ENCODE results near the gene WDR36.
"Not testable (repeated sequence)": the region's sequence is repeated elsewhere in the genome, so short reads cannot be mapped to it uniquely, and the experiment has no call there.

Gene WDR36

DNA sequence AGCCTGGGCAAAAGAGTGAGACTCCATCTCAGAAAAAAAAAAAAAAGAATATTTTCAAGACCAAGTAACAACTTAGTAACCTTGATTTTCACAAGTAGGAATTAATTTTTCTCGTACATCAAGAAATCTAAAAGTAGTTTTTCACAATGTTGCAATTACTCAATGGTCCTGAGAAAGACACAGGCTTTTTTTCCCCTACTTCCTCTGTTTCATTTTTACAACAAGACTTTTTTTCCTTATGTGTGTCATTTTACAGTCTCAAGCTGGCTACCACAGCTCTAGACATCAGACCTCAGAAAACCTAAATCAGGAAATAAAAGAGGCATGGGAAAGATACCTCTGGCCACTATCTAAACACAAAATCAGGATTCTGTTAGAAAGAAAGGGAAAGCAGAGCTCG is 45.9 kb downstream of the WDR36 start:
- DNase-seq: no peak

DNA sequence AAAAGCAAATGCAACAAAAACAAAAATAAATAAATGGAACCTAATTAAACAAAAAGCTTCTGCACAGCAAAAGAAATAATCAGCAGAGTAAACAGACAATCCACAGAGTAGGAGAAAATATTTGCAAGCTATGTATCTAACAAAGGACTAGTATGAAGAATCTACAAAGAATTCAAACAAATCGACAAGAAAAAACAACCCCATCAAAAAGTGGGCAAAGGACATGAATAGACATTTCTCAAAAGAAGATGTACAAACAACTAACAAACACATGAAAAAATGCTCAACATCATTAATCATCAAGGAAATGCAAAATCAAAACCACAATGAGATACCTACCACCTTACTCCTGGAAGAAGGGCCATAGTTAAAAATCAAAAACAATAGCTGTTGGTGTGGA is 49.3 kb downstream of the WDR36 start:
- not testable (repeated sequence) for DNase-seq

GRCh38 chr5:111142932-111143331 is 50.8 kb downstream of the WDR36 start:
- DNase-seq: no peak

- DNase-seq: no peak
Measured at GRCh38 chr5:111143910-111144309, 51.8 kb downstream of the WDR36 start.

DNA sequence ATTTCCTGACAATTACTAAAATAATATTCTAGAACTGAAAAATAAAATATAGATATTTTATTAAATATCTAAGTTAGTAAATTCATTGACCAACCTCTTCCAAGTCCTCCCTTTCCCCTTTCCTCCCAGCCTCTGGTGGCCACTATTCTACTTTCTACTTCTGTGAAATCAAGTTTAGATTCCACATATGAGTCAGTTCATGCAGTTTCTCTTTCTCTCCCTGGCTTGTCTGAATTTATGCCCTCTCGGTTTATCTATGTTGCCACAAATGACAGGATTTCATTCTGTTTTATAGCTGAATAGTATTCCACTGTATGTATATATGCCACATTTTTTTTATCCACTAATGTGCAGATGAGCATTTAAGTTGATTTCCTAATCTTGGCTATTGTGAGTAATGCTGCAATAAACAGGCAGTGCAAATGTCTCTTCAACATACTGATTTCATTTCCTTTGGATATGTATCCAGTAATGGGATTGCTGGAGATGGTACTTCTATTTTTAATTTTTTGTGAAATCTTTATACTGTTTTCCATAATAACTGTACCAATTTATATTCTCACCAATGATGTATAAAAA is 52.3 kb downstream of the WDR36 start:
- no peak for DNase-seq

DNA sequence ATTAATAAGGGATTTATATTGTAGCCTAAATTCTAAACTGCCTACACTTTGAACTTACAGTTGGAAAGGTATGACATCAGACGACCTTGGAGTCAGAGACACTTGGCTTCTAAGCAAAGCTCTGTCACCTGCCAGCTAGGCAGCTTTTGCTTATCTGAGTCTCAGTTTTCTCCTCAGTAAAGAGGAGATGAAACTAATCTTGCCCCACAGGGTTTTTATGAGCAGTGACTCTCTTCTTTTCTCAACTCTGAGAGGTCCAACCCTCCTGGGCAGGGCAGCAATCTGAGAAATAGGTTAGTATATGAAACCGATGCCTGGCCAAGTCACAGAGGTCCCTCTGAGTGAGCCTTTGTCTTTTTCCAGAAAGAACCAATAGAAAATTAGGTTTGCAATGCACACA is 53.9 kb downstream of the WDR36 start:
- DNase-seq: no peak

DNA sequence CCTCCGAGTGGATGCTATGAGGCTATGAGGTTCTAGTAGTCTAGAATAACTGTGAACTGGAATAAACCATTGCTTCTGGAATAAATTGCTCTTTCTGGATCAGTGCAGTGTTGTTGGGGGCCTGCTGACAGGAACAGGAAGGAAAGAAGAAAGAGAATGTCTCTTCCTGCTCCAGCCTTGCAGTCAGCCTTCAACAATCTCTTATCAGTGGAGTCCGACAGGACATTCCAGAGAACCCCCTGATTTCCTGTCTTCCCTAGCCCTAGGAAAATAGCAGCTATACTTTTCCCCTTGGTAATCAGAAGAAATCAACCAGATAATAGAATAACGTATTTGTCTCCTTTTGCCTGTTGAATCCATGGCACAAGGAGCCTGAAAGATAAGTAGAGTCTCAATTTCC is 55.4 kb downstream of the WDR36 start:
- DNase-seq: no peak

- DNase-seq: no peak
Measured at GRCh38 chr5:111151998-111152397, 59.9 kb downstream of the WDR36 start.

DNA sequence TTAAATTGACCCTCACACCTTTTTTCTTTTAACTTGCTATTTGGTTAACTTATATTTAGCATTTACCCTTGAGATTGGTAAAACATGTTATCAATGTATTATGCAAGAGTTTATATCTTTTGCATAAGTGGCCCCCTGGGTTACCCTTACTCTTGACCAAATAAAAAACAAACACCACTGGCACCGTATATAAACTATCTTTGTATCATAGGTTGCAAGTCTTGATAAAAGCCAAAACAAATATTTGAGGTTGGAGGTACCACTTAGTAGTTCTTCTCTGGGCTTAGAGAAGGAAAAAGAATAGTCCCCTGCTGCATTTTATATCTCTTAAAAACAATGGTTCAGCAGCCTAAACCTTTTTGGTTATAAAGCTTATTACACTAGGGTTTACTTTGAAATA is 61.3 kb downstream of the WDR36 start:
- DNase-seq: no peak

DNA sequence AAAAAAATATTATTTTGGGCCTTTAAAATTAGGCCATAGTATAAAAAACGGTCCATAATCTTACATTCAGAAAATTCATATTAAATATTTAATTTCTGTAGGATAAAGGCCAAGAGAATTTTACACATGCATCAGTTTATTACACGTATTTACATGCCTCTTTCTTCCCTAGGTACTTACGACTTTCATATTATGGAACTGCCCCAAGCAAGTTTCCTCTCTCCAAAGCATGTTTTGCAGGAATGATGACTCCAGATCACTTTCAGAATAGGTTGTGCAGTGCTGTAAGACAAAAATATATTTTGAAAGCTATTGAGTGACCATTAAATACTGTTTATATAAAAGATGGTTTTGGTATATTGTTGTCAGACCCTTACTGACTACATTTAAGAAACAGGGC is 61.8 kb downstream of the WDR36 start:
- no peak for DNase-seq

DNA sequence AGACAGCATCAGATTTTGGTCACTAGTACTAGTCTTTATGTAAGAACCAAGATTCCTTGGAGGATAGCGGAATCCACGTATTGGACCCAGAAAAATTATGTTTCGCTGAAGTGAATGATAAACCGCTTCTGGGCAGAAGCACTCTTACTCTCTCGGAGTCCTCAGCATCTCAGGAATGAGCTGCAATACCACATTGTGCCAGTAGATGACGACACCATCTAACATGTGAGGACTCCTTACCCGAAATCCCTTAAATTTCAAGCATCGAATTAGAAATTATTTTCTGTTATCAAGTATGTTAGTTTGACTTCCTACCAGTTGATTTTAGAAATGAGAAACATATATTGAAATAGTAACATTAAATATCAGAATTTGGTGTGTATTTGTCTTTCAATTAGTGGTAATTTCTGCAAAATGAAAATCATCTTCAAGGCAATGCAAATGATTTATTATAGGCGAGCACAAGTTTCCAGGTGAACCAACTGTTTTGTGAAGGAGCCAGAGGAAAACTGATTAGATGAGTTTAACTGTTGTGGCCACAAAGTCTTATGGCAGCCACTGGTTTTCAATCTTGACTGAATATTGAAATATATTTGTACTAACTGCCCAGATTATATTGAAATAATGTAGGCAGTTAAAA is 66.1 kb downstream of the WDR36 start:
- DNase-seq: peak; percentile 88

- DNase-seq: no peak
Measured at GRCh38 chr5:111159845-111160244, 67.7 kb downstream of the WDR36 start.

GRCh38 chr5:111163000-111163399 is 70.9 kb downstream of the WDR36 start:
- DNase-seq: no peak

GRCh38 chr5:111165058-111165457 is 72.9 kb downstream of the WDR36 start:
- DNase-seq: no peak

DNA sequence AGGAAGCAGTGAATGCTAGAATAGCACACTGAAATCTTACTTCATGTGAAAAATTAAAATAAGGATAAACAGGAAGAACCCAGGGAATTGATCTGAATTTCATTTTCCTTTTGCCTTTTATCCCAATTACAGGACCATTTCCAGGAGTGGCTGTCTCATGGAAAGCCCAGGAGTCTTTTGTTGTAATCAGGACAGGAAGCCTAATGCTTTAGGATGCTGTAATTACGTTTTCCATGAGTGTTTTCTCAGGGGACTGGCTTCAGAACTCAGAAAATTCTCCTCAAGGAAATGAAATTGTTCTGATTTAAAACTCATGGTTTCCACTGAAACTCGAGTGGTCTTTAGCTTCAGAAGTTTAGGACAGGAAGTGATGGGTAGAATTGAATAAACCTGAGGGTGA is 75.4 kb downstream of the WDR36 start:
- no peak for DNase-seq

DNA sequence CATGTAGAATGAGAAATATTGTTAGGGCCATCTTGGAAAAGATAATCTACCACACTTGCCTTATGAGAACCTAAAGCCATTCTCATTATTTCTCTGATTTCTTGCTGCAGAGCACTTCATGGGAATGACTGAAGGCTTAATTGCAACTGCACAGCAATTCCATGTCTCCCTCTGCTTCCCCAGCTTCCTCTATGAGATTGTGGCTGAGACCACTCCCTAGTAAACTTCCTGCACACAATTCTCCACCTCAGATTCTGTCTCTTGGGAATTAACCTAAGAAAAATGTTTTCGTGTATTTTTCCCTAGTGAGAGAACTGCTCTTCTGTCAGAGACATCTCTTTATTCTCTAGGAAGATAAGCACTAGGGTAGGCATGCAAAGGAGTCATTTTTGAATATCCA is 76.5 kb downstream of the WDR36 start:
- no peak for DNase-seq

DNA sequence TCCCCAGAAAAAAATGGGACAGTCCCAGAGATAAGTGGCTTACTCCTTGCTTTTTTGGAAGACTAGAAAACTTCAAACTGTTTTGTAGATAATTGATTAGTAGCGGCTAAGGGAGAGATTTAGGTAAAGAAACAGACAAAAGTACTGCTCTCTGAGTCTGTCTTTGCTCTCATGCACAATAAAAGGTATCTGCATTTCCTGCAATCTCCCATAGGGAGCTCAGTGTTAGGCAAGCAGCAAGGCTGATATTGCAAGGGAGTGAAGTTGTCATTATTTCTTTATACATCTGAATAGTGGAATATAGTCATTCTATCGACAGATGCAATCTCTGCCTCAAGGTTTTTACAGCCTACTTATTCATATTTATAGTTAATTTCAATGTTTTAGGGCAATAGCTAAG is 77.1 kb downstream of the WDR36 start:
- DNase-seq: no peak

GRCh38 chr5:111170279-111170678 is 78.1 kb downstream of the WDR36 start:
- DNase-seq: no peak

GRCh38 chr5:111172504-111172903 is 80.4 kb downstream of the WDR36 start:
- no peak for DNase-seq

DNA sequence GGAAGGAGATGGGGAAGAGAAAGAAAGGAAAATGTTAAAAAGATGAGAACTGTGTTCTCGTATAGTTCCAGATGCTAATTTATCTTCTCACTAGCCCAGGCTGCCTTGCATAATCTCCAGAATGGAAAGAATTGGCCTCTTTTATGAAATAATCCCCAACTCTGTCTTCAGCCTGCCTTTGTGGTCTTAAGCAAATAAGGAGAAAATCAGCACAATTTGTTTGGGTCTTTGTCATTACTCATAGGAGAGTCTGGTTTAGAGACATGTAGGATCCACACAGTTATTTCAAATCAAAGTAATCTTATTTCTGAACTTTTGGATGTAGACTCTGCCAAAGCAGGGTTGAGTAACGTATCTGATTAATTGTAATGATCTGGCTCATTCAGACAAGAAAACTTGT is 81.3 kb downstream of the WDR36 start:
- DNase-seq: no peak
